ENCODE measurements around the gene CEP70. TPM values are rescaled to one million over a fixed set of nuclear protein-coding genes. Genes with fewer than 3 reads are reported as not detected.

The CEP70 gene, protein sequence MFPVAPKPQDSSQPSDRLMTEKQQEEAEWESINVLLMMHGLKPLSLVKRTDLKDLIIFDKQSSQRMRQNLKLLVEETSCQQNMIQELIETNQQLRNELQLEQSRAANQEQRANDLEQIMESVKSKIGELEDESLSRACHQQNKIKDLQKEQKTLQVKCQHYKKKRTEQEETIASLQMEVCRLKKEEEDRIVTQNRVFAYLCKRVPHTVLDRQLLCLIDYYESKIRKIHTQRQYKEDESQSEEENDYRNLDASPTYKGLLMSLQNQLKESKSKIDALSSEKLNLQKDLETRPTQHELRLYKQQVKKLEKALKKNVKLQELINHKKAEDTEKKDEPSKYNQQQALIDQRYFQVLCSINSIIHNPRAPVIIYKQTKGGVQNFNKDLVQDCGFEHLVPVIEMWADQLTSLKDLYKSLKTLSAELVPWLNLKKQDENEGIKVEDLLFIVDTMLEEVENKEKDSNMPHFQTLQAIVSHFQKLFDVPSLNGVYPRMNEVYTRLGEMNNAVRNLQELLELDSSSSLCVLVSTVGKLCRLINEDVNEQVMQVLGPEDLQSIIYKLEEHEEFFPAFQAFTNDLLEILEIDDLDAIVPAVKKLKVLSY
- total RNA-seq: 100 to 1,000 TPM in 3 of 4 donors, 10 to 100 TPM in 1; 90.6 to 154 (median 123) TPM

DNA sequence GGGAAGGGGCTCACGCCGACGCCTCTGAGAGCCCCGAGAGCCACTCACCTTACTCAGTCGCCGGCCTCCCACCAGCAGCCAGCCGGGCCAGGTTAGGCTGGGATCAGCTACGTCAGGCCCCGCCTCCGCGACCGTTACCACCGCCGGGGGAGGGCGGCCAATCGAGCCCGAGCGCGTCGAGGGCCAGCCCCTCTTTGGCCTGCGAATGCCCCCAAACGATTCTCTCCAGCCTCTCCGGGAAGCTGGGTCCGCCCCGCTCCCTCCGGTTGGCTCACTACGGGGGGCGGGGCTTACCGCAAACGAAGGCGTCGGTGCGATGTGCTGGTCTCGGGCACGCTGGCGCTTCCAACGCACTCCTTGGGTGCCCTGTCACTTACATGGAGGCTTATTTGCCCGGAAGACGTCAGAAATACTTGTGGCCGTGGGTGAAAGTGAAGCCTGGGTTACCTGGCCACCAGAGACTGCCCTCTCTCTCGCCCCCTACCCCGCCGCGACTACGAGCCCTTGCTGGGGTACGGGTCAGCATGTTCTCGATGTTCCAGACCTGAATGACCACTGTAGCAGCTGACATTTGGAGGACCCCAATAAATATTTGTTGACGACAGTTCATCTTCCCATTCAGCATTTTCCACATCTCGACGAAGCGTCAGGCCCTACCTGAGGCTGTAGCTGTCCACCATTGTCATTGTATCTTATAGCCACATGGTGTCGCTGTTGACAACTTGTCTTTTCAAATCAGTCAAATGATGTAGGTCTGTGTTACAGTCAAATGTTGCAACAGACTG lies at the start of gene CEP70:
Gene CEP70 (minus strand): TSS at position 111 of the 785 bp plus-strand sequence. CDS start 21,333 bp downstream, outside the sequence.
- DNase-seq: peak; percentile 96
- H3K4me3 ChIP-seq: peak within 1 kb of the TSS; percentile 68 to 83
- peak within 1 kb of the TSS; percentile 89 to 95 for H3K27ac ChIP-seq
- H3K4me1 ChIP-seq: peaks cover 0 to 5% of the 10 kb centered on the region in 2 donors
- no peaks in the 10 kb centered on the region for H3K27me3 ChIP-seq
- no peaks in the 10 kb centered on the region for H3K36me3 ChIP-seq
- intact Hi-C loops (cut with DNase I; ENCODE audit: low total_unique reads): loop anchor here (5.0 to 10.0 kb wide), 2 partner anchors 323 to 750 kb away; partner anchors contain the start of gene MRPS22
- no peaks in the 10 kb centered on the region for H3K9me3 ChIP-seq
- peak; percentile 95 to 96 for TF ChIP-seq POLR2A (IDR thresholded peaks at IDR 0.05)
- TF ChIP-seq, protein P1, sequence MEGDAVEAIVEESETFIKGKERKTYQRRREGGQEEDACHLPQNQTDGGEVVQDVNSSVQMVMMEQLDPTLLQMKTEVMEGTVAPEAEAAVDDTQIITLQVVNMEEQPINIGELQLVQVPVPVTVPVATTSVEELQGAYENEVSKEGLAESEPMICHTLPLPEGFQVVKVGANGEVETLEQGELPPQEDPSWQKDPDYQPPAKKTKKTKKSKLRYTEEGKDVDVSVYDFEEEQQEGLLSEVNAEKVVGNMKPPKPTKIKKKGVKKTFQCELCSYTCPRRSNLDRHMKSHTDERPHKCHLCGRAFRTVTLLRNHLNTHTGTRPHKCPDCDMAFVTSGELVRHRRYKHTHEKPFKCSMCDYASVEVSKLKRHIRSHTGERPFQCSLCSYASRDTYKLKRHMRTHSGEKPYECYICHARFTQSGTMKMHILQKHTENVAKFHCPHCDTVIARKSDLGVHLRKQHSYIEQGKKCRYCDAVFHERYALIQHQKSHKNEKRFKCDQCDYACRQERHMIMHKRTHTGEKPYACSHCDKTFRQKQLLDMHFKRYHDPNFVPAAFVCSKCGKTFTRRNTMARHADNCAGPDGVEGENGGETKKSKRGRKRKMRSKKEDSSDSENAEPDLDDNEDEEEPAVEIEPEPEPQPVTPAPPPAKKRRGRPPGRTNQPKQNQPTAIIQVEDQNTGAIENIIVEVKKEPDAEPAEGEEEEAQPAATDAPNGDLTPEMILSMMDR (IDR thresholded peaks at IDR 0.05): peak; percentile 85 to 93 (median 90)

DNA sequence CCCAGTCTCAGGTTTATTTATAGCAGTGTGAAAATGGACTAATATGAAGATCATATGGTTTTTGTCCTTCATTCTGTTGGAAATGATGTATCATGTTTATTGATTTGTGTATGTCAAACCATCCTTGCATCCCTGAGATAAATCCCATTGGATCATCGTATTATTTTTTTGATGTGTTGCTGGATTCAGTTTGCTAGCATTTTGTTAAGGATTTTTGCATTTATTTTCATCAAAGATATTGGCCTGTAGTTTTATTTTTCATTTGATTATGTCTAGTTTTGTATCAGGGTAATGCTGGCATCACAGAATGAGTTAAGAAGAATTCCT lies 48.8 kb upstream of the CEP70 start:
- peaks cover 0 to 27% of the 10 kb centered on the region in 2 donors for H3K9me3 ChIP-seq
- TF ChIP-seq, protein P1 (IDR thresholded peaks at IDR 0.05): no peak
- no peak for TF ChIP-seq POLR2A (IDR thresholded peaks at IDR 0.05)

DNA sequence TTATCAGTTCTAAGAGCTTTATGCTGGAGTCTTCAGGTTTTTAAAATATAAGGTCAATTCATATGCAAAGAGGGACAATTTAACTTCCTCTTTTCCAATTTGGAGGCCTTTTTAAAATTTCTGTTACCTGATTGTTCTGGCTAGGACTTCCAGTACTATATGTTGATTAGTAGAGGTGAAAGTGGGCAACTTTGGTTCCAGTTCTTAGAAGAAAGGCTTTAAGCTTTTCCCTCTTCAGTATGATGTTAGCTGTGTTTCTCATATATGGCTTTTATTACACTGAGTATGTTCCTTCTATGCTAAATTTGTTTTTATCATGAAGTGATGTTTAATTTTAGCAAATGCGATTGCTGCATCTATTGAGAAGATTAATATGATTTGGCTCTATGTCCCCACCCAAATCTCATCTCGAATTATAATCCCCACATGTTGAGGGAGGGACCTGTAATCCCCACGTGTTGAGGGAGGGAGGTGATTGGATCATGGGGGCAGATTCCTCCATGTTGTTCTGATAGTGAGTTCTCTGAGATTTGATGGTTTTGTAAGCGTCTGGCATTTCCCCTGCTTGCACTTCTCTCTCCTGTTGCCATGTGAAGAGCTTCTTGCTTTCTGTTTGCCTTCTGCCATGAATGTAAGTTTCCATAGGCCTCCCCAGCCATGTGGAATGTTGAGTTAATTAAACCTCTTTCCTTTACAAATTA lies 48.3 kb upstream of the CEP70 start:
- H3K36me3 ChIP-seq: no peaks in the 10 kb centered on the region
- no peaks in the 10 kb centered on the region for H3K4me1 ChIP-seq
- no peak for TF ChIP-seq POLR2A (IDR thresholded peaks at IDR 0.05)
- TF ChIP-seq, protein P1 (IDR thresholded peaks at IDR 0.05): no peak
- no peak overlapping the region for H3K4me3 ChIP-seq
- no peak overlapping the region for H3K27ac ChIP-seq
- intact Hi-C loops (cut with DNase I; ENCODE audit: low total_unique reads): no loop called here
- H3K9me3 ChIP-seq: peaks cover 0 to 27% of the 10 kb centered on the region in 2 donors
- DNase-seq: no peak
- no peaks in the 10 kb centered on the region for H3K27me3 ChIP-seq

More for the DNA sequence above, 48.8 kb upstream of the CEP70 start:
- Histone ChIP-seq H3K27ac (no peak overlapping the region), H3K4me3 (no peak overlapping the region), H3K4me1 (no peaks in the 10 kb centered on the region), H3K36me3 (no peaks in the 10 kb centered on the region), H3K27me3 (no peaks in the 10 kb centered on the region)
- intact Hi-C loops (cut with DNase I; ENCODE audit: low total_unique reads): no loop called here
- DNase-seq: no peak

DNA sequence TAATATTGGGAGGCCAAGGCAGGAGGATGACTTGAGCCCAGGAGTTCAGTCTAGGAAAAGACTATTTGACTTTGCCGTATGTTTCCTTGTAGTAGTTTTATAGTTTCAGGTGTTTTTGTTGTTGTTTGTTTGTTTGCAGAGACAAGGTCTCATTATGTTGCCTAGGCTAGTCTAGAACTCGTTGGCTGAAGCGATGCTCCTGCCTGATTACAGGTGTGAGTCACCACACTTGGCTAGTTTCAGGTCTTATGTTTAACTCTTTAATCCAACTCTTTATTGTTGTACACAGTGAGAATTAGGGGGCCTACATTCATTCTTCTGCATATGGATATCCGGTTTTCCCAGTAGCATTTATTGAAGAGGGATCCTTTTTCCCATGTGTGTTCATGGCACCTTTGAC lies 46.5 kb upstream of the CEP70 start:
- Histone ChIP-seq H3K36me3 (no peaks in the 10 kb centered on the region), H3K9me3 (peaks cover 0 to 19% of the 10 kb centered on the region in 2 donors), H3K4me1 (no peaks in the 10 kb centered on the region), H3K4me3 (no peak overlapping the region), H3K27me3 (no peaks in the 10 kb centered on the region), H3K27ac (no peak overlapping the region)
- intact Hi-C loops (cut with DNase I; ENCODE audit: low total_unique reads): no loop called here
- TF ChIP-seq, protein P1 (IDR thresholded peaks at IDR 0.05): no peak
- TF ChIP-seq POLR2A (IDR thresholded peaks at IDR 0.05): no peak
- no peak for DNase-seq
